RWPE1 (cell line): Measurements from ENCODE around the gene ERVFRD-1.
"Not testable (repeated sequence)": the region's sequence is repeated elsewhere in the genome, so short reads cannot be mapped to it uniquely, and the experiment has no call there.

Experiments
- CTCF ChIA-PET: fragments of 350-600 bp; sonication (Branson Sonifier 250); formaldehyde crosslinking; extraction: SDS; loops from one replicate; lab custom pipeline; 2021; lab: Yijun Ruan, JAX
- POLR2A ChIA-PET: fragments of 400-600 bp; formaldehyde crosslinking; extraction: SDS; loops from one replicate; lab custom pipeline; 2020; ENCODE audit warnings: antibody characterized with exemption; ENCODE audit not compliant: low non-redundant PET; lab: Yijun Ruan, JAX
- DNase-seq: peaks from one replicate; pipeline ENCODE4 v3.0.0; 2012; ENCODE audit warnings: low spot score
- H3K27ac ChIP-seq: fragments of 450-650 bp; 2 replicates; pipeline ENCODE4 v1.5.1; 2017
- TF ChIP-seq, protein P1 (sequence below): fragments of 450-650 bp; conservative IDR thresholded peaks from 2 replicates; pipeline ENCODE4 v1.5.1; 2017; ENCODE audit warnings: low read depth, mild to moderate bottlenecking

The ERVFRD-1 gene

DNA sequence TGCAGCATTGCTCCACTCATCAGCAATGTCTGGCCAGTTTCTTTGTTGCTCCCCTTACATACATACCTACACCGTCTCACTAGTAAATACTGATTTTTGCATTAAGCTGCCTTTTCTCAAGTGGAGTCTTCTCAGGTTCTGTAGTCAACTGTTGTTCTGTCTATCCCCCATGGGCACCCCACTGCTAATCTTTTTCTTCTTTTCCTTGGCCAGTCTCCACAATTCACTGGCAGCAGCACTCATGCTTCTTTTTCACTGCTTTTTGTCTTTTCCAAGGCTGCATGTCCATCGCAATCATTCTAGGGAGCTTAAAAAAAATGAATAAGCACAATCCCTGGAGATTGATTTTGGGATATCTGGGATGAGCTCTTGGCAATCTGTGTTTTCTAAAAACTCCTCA is 10.3 kb upstream of the ERVFRD-1 start:
- DNase-seq, result no peak
- CTCF ChIA-PET, result no interaction called here
- POLR2A ChIA-PET, result interaction anchor here (0.6 kb wide), 1 partner anchor 10 kb away, joined by 3 read pairs; no protein-coding TSS in a partner anchor
- TF ChIP-seq, protein P1, sequence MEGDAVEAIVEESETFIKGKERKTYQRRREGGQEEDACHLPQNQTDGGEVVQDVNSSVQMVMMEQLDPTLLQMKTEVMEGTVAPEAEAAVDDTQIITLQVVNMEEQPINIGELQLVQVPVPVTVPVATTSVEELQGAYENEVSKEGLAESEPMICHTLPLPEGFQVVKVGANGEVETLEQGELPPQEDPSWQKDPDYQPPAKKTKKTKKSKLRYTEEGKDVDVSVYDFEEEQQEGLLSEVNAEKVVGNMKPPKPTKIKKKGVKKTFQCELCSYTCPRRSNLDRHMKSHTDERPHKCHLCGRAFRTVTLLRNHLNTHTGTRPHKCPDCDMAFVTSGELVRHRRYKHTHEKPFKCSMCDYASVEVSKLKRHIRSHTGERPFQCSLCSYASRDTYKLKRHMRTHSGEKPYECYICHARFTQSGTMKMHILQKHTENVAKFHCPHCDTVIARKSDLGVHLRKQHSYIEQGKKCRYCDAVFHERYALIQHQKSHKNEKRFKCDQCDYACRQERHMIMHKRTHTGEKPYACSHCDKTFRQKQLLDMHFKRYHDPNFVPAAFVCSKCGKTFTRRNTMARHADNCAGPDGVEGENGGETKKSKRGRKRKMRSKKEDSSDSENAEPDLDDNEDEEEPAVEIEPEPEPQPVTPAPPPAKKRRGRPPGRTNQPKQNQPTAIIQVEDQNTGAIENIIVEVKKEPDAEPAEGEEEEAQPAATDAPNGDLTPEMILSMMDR, result no peak
- H3K27ac ChIP-seq, result no peak overlapping the region

DNA sequence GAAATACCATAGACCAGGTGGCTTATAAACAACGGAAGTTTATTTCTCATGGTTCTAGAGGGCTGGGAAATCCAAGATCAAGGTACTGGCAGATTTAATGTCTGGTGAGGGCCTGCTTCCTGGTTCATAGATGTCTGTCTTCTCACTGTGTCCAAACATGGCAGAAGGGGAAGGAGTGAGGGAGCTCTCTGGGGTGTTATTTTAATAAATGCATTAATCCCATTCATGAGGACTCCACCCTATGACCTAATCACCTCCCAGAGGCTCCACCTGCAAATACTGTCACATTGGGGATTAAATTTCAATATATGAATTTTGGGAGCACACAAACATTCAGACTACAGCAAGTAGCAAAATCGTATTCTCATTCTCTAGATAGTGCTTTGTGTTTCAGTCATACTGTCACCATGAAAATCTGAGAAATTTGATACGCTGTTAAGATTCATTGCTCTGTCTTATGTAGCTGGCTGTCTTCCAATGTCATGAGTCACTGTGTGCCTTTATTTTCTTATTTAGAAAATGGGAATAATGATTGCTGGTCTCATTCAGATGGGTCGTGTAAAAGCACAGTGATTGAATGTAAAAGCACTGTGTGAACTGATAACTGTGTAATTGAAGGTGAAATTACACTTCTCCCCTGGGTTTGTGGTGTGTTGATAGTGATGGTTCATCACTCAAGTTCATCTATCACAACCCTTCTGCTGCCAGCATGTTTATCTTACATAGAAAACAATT is 8.9 kb upstream of the ERVFRD-1 start:
- TF ChIP-seq, protein P1, result no peak
- DNase-seq, result no peak
- CTCF ChIA-PET, result interaction anchor here (0.6 kb wide), 2 partner anchors 21 to 224 kb away, joined by 3 read pairs; no protein-coding TSS in a partner anchor
- POLR2A ChIA-PET, result no interaction called here
- H3K27ac ChIP-seq, result no peak overlapping the region

DNA sequence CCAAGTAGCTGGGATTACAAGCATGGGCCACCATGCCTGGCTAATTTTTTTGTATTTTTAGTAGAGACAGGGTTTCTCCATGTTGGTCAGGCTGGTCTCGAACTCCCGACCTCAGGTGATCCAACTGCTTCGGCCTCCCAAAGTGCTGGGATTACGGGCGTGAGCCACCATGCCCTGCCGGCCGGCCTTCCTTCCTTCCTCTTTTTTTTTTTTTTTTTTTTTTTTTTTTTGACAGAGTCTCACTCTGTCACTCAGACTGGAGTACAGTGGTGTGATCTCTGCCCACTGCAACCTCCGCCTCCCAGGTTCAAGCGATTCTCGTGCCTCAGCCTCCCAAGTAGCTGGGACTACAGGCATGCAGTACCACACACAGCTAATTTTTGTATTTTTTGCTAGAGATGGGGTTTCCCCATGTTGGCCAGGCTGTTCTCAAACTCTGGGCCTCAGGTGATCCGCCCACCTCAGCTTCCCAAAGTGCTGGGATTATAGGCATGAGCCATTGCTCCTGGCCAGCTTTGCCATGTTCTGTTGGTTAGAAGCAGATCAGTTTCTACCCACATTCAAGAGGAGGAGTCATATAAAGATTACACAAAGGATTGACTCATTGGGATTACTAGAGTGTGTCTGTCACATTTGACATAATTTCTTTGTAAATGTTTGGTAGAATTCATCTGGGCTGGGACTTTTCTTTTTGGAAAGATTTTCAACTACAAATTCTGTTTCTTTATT is 4.4 kb upstream of the ERVFRD-1 start:
- CTCF ChIA-PET, result interaction anchor here (0.6 to 0.7 kb wide), 2 partner anchors 77 to 692 kb away, joined by 3 to 4 read pairs; no protein-coding TSS in a partner anchor
- DNase-seq, result peak; percentile 63
- H3K27ac ChIP-seq, result peak overlapping the region; percentile 51
- POLR2A ChIA-PET, result not testable (repeated sequence)

DNA sequence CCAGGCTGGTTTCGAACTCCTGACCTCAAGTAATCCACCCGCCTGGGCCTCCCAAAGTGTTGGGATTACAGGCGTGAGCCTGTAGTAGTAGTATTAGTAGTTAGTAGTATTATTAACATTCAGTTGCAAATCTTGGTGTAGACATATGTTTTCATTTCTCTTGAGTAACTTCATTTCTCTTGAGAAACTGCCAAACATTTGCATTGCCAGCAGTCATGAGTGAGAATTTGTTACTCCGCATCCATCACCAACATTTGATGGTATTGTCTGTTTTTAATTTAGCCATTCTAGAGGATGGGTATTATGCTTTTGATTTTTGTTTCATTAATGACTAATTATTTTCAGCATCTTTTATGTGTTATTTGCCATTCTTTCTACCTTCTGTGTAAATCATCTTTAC is 1.5 kb upstream of the ERVFRD-1 start:
- TF ChIP-seq, protein P1, result no peak
- ChIA-PET CTCF (interaction anchor here (0.7 kb wide), 1 partner anchor 382 kb away, joined by 4 read pairs; no protein-coding TSS in a partner anchor), POLR2A (no interaction called here)
- H3K27ac ChIP-seq, result no peak overlapping the region
- no peak for DNase-seq

DNA sequence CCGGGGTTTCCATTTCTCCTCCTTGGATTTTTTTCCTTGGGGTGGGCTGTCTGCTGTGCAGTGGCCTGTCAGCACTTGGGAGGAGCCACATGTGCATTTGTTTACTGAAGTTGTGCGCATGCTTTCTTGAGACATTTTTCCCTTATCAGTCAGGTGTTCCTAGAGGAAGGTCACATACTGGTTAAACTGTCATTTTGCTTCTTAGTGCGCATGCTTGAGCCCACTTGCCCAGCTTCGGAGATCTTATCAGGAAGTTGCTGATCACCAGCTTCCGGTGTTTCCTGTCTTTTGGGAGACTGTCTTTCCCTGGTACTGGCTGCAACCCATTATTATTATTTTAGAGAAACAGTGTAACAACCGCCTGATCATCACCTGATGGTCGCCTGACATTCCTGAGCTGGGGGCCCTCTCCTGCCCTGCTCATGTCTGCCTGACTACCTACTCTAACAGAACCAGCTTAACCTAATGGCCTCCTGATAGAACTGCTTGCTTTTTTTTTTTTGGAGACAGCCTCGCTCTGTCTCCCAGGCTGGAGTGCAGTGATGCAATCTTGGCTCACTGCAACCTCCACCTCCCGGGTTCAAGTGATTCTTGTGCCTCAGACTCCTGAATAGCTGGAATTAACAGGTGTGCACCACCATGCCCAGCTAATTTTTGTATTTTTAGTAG is 378 bp upstream of the ERVFRD-1 start:
- TF ChIP-seq, protein P1, result no peak
- DNase-seq, result no peak

DNA sequence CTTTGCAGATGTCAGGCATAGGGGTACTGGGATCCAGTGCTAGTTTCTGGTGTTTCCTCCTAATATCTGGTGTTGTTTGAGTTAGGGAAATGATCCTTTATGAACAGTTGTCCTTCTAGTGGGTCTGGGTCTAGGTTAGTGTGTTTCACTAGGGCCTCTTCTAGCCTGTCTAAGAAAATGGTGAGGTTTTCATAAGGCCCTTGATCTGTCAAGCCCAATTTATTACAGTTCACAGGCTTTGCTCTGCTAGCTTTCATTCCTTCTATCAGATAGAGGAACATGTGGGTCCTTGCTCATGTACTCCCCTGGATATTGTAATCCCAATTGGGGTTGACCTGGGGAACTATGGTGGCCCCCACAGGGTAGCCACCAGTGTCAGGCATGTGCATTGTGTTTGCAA is 2.8 kb downstream of the ERVFRD-1 start:
- POLR2A ChIA-PET, result no interaction called here
- CTCF ChIA-PET, result interaction anchor here (0.6 kb wide), 1 partner anchor 989 kb away, joined by 4 read pairs; no protein-coding TSS in a partner anchor
- H3K27ac ChIP-seq, result no peak overlapping the region
- TF ChIP-seq, protein P1, result no peak
- no peak for DNase-seq

More for the DNA sequence above, 378 bp upstream of the ERVFRD-1 start:
- H3K27ac ChIP-seq, result no peak overlapping the region; the same call in 1 of the 2 replicates
- CTCF ChIA-PET, result no interaction called here
- POLR2A ChIA-PET, result interaction anchor here (0.6 to 0.8 kb wide), 2 partner anchors 10 to 144 kb away, joined by 3 read pairs; no protein-coding TSS in a partner anchor
